GM19395 (cell line): ENCODE results near the gene MPRIP.
"Not testable (repeated sequence)": the region's sequence is repeated elsewhere in the genome, so short reads cannot be mapped to it uniquely, and the experiment has no call there.

Experiments used
- ATAC-seq: cut with Tn5 transposase; IDR thresholded peaks from one replicate; pipeline ENCODE4 v1.9.1; 2021; ENCODE audit warnings: mild to moderate bottlenecking, moderate library complexity; ENCODE audit not compliant: unreplicated experiment

Gene MPRIP

DNA sequence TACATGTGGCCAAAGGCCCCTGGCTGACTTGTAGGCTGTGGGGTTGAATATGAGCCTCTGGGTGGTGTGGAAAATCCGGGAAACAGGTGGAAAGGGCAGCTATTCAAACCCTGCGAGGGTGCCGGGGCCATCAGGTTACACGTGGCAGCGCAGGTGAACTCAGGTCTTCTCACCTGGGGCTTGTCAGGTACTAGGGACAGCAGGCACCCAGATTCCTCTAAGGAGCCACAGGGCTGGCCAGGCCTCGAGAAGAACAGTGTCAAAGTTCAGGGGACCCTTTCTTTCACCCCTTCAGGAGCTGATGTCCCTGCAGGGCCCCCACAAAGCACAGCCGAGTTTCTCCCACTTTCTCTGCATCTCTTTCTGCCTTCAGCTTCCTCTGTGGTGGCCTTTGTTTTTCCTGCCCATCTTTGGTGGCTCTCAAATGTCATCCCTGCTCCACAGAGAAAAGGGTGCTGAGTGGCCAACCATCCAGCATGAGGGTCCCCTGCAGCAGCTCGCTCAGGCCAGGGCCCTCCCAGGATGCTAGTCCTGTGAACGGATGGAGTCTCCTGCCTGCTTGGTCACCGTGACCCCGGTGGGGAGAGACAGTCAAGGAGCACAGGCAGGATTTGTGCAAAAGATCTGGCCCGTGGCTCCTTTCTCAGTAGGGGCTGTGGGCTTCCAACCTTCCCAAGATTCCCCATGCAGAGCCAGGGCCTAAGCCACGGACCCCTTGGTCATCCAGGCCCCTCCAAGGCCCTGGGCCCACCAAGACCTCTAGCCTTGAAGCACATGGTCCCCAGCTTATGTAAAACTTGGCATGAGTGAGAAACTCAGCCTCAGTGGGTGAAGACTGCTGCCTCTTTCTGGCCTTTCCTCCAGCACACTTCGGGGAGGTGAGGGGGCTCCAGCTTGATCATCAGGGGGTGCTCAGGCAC, 28.2 kb upstream of the MPRIP start:
- ATAC-seq: not testable (repeated sequence)

GRCh38 chr17:17014748-17015124, 27.5 kb upstream of the MPRIP start:
- ATAC-seq: not testable (repeated sequence)

GRCh38 chr17:17015230-17015629, 27.0 kb upstream of the MPRIP start:
- no peak for ATAC-seq

DNA sequence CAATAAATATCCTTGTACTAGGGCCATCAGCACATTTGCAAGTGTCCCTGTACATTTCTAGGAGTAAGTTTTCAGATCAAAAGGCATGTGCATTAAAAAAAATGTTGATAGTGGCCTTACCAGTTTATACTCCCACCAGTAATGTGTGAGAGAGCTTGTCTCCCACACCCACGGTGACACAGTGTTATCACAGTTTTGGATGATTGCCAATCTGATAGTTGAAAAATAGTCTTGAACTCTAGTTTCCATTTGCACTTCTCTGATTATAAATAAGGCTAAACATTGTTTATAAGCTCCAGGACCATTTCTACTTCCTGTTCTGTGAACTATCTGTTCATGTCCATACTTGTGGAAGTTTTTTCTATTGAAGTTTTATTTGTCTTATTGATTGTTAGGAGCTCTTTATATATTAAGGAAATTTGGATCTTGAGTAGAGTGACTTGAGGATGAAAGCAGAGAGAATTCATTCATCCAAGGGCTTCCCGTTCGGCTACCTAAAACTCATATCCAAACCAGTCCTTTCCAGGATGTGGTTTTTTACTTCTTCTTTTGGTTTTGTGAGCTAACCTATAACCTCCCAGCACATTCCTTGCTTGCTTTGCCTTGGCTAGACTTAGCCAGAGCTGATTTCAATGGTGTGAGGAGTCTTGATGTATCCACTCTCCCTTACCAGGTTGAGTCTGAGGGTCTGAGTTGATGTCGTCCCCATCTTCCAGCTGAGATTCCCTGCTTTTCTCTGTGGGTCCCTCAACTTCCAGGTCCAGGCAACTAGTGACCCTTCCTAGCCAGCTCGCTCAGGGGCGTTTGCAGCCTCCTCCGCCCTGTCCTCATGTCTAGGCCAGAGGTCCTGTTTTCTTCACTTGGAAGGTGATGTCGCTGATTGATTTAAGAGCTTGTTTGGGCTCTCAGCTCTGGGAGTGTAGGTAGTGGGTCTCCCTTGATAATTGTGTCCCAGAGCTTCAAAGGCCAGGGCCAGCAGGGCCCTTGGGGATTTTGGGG, 25.8 kb upstream of the MPRIP start:
- not testable (repeated sequence) for ATAC-seq

DNA sequence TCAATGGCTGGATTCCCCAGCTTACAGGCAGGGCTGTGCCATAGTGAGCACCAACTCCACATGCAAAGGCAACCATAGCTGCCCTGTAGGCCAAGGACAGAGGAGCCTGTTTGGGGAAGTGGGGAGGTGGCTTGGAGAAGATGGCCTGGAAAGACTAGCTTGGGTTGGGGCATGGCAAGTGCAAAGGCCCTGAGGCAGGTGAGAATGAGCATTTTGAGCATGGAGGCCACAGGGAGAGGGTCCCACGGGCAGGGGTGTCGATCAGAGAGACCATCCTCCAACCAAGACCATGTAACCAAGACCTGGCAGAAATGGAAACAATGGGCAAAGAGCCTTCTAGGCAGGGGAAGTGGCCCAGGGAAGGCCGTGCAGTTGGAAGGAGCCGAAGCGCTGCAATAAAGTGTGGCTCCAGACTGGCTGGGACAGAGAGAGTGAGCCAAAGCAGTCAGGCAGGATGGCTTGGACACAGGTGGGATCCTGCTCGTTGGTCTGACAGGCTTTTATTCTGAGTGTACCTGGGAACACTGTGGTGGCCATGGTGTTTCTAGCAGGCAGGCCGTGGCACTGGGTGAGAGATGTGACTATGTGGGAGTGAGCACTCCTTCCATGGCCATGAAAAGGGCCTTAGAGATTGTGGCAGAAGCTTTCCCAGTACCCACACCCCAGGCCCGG, 24.8 kb upstream of the MPRIP start:
- no peak for ATAC-seq

GRCh38 chr17:17018021-17018441, 24.2 kb upstream of the MPRIP start:
- ATAC-seq: no peak

- ATAC-seq: no peak
Measured at GRCh38 chr17:17018612-17019429, 23.4 kb upstream of the MPRIP start.

DNA sequence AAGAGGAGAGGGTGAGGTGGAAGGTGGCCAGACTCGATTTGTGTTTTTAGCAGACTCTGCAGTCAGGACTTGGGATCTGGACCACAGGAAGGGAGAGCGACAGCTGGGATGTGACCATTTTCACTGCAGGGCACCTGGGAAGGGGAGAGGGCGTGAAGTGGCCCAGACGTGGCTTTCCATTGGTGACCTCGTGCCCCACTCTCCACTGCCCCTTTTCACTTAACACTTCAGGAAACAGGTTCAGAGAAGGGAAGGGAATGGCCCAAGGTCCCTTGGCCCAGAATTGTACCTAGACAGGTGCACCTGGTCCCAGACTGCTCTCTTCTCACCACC, 22.9 kb upstream of the MPRIP start:
- no peak for ATAC-seq

DNA sequence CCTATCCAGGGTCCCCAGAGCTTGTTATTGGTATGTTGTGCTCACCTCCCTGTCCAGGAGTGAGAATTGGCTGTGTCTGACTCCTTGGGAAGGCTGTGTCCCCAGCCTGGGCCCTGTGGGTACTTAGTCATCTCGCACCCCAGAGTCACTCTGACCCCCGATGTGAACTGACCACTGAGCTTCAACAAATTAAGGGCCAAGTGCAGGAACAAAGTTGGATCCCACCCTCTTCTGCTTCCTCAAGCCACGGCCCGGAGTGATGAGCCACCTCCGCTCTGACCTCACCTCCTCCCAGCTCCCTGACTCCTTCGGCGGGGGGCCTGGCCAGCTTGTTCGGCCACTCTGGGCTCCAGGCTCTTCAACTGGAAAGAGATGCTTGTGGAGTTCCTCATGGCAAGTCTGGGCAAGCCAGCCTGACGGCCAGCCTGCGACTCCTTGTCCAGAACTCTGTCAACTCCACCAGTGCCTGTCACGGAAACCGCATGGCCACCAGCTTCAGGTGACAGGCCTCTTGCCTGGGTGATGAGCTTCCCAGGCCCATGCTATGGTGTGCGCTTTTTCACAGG, 22.3 kb upstream of the MPRIP start:
- no peak for ATAC-seq

DNA sequence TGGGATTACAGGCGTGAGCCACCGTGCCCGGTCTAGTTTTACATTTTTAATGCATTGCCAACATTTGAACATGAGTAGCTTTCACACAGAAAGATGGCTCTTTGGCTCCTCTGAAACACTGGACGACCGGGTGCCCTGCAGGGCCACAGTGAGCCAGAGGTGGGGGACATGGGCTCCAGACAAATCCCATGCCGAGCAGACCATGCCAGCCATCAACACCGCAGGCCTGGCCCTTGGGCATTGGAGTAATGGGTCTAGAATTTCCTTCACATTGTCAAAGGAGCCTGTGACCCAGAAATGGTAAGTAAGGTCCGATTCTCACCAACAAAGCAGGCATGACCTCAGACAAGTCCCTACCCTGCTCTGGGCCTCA, 21.4 kb upstream of the MPRIP start:
- no peak for ATAC-seq

- no peak for ATAC-seq
Measured at GRCh38 chr17:17021194-17021863, 20.9 kb upstream of the MPRIP start.

DNA sequence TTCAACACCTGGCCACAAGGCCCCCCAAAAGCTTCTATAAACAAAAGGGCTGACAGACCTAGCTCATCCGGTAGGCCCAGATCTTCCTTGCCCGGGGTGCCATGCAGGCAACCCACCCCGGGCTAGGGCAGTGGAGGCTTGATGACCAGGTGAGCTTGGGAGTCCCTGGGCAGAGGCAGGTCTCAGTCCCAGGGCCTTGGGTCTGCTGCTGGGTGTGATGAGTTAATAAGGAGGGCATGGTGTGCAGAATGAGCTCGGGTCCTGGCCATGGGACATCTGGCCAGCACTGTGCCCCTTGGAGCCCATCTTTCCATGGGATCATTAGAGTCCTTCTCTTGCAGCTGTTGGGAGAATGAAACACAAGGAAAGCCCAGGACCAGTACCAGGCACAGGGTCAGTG, 20.2 kb upstream of the MPRIP start:
- no peak for ATAC-seq

GRCh38 chr17:17022456-17022855, 19.8 kb upstream of the MPRIP start:
- no peak for ATAC-seq

DNA sequence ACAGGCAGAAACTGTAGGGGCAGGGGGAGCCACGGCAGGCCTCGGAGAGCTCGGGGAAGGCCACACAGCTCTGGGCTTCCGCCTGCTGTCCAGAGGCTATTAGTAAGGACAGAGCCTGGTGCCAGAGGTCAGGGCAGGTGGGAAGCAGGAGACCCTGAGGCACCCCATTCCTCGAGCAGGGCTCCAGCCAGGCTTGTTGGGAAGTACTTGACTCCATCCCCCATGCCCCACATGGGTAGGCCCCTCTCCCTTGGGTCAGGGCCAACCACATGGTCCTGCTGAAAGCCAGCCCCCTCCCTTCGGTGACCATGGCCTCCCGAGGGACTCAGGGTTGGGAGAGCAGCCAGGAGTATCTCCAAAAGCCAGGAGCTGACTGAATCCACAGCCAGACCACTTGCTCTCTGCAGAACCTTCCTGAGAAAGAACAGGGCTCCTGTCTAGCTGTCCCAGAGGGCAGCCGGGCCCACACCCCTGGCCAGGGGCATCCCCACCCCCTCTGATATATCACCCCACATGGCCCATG, 17.4 kb upstream of the MPRIP start:
- no peak for ATAC-seq

DNA sequence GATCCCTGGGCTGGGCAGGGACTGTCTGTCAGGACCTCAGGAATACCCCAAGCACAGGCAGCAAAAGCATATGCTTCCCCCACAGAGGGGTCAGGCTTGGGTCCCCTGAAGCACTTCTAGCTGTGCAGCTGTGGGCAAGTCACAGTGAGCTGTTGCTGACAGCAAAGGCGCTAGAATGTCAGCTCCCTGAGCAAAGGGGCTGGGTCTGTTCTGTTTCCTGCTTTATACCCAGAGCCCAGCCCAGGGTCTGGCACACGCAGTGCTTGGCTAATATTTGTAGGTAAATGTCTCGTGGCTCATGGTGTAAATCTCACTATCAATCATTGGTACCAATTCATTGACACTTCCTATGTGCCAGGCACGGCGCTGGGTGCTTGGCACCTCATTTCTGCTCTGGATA, 16.6 kb upstream of the MPRIP start:
- ATAC-seq: no peak

DNA sequence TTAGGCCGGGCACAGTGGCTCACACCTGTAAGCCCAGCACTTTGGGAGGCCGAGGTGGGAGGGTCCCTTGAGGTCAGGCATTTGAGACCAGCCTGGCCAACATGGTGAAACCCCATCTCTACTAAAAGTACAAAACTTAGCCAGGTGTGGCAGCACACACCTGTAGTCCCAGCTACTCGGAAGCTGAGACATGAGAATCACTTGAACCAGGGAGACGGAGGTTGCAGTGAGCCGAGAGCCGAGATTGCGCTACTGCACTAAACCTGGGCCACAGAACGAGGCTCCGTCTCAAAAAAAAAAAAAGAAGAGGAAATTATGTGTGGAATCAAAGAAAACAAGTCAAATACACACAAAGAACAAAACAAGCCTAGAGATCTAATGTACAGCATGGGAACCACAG, 16.1 kb upstream of the MPRIP start:
- ATAC-seq: no peak

DNA sequence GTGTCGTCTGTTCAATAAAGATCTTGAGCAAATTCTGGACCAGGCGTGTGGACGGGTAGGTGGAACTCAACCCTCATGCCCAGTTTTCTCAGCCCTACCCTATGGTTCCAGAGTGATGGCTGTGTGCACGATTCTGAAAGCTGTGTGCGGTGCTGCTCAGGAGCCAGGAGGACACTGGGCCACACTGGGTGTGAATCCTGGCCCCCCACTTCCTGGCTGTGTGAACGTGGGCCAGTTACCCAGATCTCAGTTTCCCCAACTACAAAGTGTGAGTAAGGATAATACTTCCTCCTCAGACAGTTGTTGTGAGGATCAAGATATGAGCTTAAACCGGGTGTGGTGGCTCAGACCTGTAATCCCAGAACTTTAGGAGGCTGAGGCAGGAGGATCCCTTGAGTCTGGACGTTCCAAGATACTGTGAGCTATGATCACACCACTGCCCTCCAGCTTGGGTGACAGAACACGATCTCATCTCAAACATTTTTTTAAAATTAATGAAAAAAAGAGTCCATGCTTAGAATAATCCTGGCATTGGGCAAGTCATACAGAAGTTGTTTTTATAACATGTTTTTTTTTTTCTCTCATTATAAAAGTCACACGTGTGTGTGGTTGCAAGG, 14.7 kb upstream of the MPRIP start:
- ATAC-seq: no peak

- ATAC-seq: no peak
Measured at GRCh38 chr17:17028059-17028877, 14.0 kb upstream of the MPRIP start.
